ENCODE measurements around the gene ZDHHC11B. TPM values are rescaled to one million over a fixed set of nuclear protein-coding genes. Genes with fewer than 3 reads are reported as not detected.

ZDHHC11B gene
- total and polyA plus RNA-seq, 8 donors, result 8.4 to 52.3 (median 31.5) TPM

DNA sequence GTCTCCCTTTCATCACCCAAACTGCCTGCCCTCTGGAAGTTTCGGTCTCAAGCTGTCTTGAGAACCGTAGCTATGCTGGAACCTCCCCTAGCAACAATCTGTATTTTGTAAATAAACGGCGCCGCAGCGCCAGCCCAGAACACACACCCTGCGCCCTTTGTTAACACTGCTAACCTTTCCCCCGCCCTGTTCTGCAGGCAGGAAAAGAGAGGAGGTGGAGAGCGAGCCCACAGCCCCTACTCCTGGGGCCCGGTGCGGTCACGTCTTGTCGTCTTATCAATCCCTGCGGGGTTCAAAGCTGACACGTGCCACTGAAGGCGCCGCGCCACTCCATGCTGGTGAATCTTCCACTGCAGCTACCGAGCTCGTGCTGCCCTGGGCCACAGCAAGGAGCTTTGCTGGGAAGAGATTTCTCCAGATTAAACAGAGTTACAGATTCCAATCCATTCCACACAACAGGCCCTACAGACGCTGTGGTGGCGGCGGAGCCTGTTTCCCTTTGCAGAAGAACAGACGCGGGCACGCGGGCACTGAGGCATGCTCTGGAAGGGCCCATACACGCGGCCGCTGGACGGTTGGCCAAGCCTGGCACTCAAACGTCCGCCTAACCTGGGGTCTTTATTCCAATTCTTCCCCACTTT is 25.3 kb downstream of the ZDHHC11B start:
- no peaks in the 10 kb centered on the region for H3K36me3 ChIP-seq
- intact Hi-C loops (cut with DNase I), result no loop called here
- no peaks in the 10 kb centered on the region for H3K9me3 ChIP-seq
- TF ChIP-seq, protein P1, sequence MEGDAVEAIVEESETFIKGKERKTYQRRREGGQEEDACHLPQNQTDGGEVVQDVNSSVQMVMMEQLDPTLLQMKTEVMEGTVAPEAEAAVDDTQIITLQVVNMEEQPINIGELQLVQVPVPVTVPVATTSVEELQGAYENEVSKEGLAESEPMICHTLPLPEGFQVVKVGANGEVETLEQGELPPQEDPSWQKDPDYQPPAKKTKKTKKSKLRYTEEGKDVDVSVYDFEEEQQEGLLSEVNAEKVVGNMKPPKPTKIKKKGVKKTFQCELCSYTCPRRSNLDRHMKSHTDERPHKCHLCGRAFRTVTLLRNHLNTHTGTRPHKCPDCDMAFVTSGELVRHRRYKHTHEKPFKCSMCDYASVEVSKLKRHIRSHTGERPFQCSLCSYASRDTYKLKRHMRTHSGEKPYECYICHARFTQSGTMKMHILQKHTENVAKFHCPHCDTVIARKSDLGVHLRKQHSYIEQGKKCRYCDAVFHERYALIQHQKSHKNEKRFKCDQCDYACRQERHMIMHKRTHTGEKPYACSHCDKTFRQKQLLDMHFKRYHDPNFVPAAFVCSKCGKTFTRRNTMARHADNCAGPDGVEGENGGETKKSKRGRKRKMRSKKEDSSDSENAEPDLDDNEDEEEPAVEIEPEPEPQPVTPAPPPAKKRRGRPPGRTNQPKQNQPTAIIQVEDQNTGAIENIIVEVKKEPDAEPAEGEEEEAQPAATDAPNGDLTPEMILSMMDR (IDR thresholded peaks at IDR 0.05), result no peak
- H3K27me3 ChIP-seq, result no peaks in the 10 kb centered on the region
- H3K4me1 ChIP-seq, result peaks cover 29 to 34% of the 10 kb centered on the region in 2 donors
- H3K27ac ChIP-seq, result peak overlapping the region; percentile 56 to 87
- ATAC-seq (peak; percentile 60), DNase-seq (peak; percentile 82 to 95 (median 85))
- H3K4me3 ChIP-seq, result no peak overlapping the region

DNA sequence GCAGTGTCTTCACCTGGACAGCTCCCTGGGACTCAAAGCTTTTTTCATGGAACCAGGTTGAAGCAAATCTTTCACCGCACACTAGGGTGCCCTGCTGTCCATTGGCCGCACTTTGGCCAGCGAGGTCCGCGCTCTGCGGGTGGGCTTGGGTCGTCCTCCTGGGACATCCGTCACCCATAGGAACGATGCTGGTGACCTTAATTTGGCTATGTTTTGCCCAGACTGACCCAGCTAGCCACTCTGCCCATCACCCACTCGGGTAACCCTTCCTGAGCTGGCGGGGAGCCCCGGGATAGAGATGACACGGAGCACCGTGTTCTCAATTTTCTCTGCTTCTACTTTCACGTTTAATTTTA is 25.9 kb downstream of the ZDHHC11B start:
- peak overlapping the region; percentile 56 to 87 for H3K27ac ChIP-seq

DNA sequence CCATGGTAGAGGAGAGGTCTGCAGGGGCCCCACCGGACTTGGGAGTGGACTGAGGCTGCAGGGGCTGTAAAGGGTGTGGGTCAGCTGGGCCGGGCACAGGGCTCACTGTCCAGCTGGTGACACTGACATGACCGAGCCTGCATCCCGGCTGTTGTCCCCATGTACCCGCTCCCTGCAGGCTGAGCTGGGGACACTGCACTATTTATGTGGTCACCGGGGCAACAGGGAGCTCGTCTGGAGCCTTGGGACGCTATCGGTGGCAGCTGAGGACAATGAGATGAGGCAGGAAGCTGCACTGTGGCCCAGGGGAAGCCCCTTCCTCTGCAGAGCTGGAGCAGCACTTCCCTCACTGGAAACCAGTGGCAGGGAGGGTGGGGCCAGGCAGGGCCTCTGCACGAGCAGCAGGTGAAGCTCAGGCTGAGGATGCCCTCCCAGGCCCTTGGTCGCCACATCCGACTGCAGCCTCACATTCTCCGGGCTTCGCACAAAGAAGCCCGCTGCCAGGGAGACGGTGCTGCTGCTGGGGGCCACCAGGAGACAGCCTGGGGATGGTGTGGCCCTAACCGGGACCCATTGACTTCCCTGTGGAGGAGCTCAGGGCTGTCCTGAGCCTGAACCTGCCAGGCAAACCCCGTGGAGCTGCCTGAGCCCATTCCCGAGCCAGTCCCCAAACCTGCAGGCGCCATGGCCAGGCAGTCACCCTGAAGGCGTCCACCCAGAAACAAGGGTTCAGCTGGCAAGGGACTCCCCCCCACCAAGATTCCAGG is 26.4 kb downstream of the ZDHHC11B start:
- peak overlapping the region; percentile 56 to 87 for H3K27ac ChIP-seq
- no peaks in the 10 kb centered on the region for H3K9me3 ChIP-seq
- no peak overlapping the region for H3K4me3 ChIP-seq
- no peaks in the 10 kb centered on the region for H3K36me3 ChIP-seq
- TF ChIP-seq, protein P1 (IDR thresholded peaks at IDR 0.05), result no peak
- intact Hi-C loops (cut with DNase I), result no loop called here
- peaks cover 29 to 34% of the 10 kb centered on the region in 2 donors for H3K4me1 ChIP-seq
- peak; percentile 4 for ATAC-seq
- no peaks in the 10 kb centered on the region for H3K27me3 ChIP-seq
- DNase-seq, result peak in 3 of 4 donors; percentile 58 to 80 (median 76)

More for the DNA sequence above, 25.9 kb downstream of the ZDHHC11B start:
- DNase-seq, result peak in 1 of 4 donors; percentile 68
- TF ChIP-seq, protein P1 (IDR thresholded peaks at IDR 0.05), result no peak
- Histone ChIP-seq H3K4me1 (peaks cover 29 to 34% of the 10 kb centered on the region in 2 donors), H3K36me3 (no peaks in the 10 kb centered on the region), H3K9me3 (no peaks in the 10 kb centered on the region), H3K27me3 (no peaks in the 10 kb centered on the region), H3K4me3 (no peak overlapping the region)
- intact Hi-C loops (cut with DNase I), result no loop called here
- no peak for ATAC-seq

DNA sequence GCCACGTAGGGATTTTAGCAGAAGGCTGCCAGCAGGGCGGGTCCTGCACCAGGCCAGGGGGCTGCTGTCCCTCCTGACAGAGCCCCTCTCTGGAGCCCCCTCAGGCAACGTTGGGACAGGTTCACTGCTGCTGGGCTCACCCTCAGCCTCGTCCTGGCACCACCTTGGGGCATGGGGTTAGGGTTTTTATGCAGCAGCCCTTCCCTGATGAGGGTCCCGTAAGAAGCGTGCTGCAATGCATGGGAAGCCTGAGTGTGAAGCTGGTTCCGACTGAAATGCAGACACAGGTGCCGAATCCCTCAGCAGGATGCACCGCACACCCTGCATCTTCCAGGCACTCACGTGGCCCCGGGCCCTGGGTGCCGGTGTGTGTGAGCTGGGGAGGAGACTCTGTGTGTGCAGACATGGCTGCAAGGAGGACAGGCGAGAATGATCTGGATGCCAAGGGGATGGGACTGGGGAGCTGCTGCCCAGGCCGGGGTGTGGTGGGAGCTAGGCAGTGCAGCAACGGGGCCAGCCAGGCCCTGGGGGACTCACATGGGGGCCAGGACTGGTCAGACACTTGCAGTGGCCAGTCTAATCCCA is 27.1 kb downstream of the ZDHHC11B start:
- intact Hi-C loops (cut with DNase I), result no loop called here

More for the DNA sequence above, 27.1 kb downstream of the ZDHHC11B start:
- DNase-seq (no peak), ATAC-seq (no peak)
- Histone ChIP-seq H3K4me1 (peaks cover 29 to 34% of the 10 kb centered on the region in 2 donors), H3K27ac (peak overlapping the region; percentile 56 to 87), H3K4me3 (no peak overlapping the region), H3K9me3 (no peaks in the 10 kb centered on the region), H3K27me3 (no peaks in the 10 kb centered on the region), H3K36me3 (no peaks in the 10 kb centered on the region)
- TF ChIP-seq, protein P1 (IDR thresholded peaks at IDR 0.05), result no peak

Data from left lung (tissue), 10 donors.